ENCODE data around the gene CNTNAP2. TPM values are rescaled to one million over a fixed set of nuclear protein-coding genes. Genes with fewer than 3 reads are reported as not detected.

CNTNAP2 gene
- total and polyA plus RNA-seq, 11 donors = 0.01 to 2.6 (median 0.31) TPM; not detected in 3

GRCh38 chr7:147803606-147804005 is 1687.0 kb downstream of the CNTNAP2 start:
- WGBS, 4 donors = 20 to 26% (median 22%) methylated on average over 4 of the region's 4 CpGs
- Histone ChIP-seq H3K36me3 (no peaks in the 10 kb centered on the region), H3K4me3 (no peak overlapping the region), H3K27ac (no peak overlapping the region), H3K27me3 (no peaks in the 10 kb centered on the region), H3K4me1 (no peaks in the 10 kb centered on the region), H3K9me3 (peaks cover 0 to 11% (median 0%) of the 10 kb centered on the region in 12 donors)
- DNase-seq = no peak
- intact Hi-C loops (cut with DNase I) = no loop called here
- ATAC-seq = no peak
- TF ChIP-seq POLR2A (IDR thresholded peaks at IDR 0.05) (no peak), CTCF (IDR thresholded peaks at IDR 0.05) (no peak)

GRCh38 chr7:147804032-147804431 is 1687.4 kb downstream of the CNTNAP2 start:
- intact Hi-C loops (cut with DNase I) = no loop called here
- DNase-seq (no peak), ATAC-seq (no peak)
- Histone ChIP-seq H3K36me3 (no peaks in the 10 kb centered on the region), H3K27me3 (no peaks in the 10 kb centered on the region), H3K4me1 (no peaks in the 10 kb centered on the region), H3K4me3 (no peak overlapping the region), H3K27ac (no peak overlapping the region), H3K9me3 (peaks cover 0 to 11% (median 0%) of the 10 kb centered on the region in 12 donors)
- no peak for TF ChIP-seq POLR2A (IDR thresholded peaks at IDR 0.05)
- no peak for TF ChIP-seq CTCF (IDR thresholded peaks at IDR 0.05)

GRCh38 chr7:147805996-147806576 is 1689.5 kb downstream of the CNTNAP2 start:
- Histone ChIP-seq H3K4me1 (no peaks in the 10 kb centered on the region), H3K9me3 (peaks cover 0 to 11% (median 0%) of the 10 kb centered on the region in 12 donors), H3K27ac (no peak overlapping the region), H3K27me3 (no peaks in the 10 kb centered on the region), H3K36me3 (no peaks in the 10 kb centered on the region), H3K4me3 (no peak overlapping the region)
- TF ChIP-seq POLR2A (IDR thresholded peaks at IDR 0.05) (no peak), CTCF (IDR thresholded peaks at IDR 0.05) (no peak)
- no peak for DNase-seq
- intact Hi-C loops (cut with DNase I) = no loop called here
- no peak for ATAC-seq

GRCh38 chr7:147809786-147810185 is 1693.2 kb downstream of the CNTNAP2 start:
- no peak overlapping the region for H3K27ac ChIP-seq
- no peak for DNase-seq
- TF ChIP-seq POLR2A (IDR thresholded peaks at IDR 0.05) (no peak), CTCF (IDR thresholded peaks at IDR 0.05) (no peak)
- no peaks in the 10 kb centered on the region for H3K27me3 ChIP-seq
- no peak overlapping the region for H3K4me3 ChIP-seq
- peaks cover 0 to 11% (median 0%) of the 10 kb centered on the region in 12 donors for H3K9me3 ChIP-seq
- intact Hi-C loops (cut with DNase I) = no loop called here
- 34 to 51% (median 45%) methylated on average over 3 of the region's 3 CpGs for WGBS, 4 donors
- H3K4me1 ChIP-seq = no peaks in the 10 kb centered on the region
- ATAC-seq = no peak
- no peaks in the 10 kb centered on the region for H3K36me3 ChIP-seq

All from heart left ventricle (tissue), 16 donors.